EH (cell line): Measurements from ENCODE around the gene EIF4G3.
"Not testable (repeated sequence)": the region's sequence is repeated elsewhere in the genome, so short reads cannot be mapped to it uniquely, and the experiment has no call there.

Source experiments
- DNase-seq: peaks from one replicate; pipeline ENCODE4 v3.0.0-alpha.2; 2015; ENCODE audit warnings: low read depth

EIF4G3 gene

GRCh38 chr1:21188235-21188634 lies 11.5 kb upstream of the EIF4G3 start:
- no peak for DNase-seq

DNA sequence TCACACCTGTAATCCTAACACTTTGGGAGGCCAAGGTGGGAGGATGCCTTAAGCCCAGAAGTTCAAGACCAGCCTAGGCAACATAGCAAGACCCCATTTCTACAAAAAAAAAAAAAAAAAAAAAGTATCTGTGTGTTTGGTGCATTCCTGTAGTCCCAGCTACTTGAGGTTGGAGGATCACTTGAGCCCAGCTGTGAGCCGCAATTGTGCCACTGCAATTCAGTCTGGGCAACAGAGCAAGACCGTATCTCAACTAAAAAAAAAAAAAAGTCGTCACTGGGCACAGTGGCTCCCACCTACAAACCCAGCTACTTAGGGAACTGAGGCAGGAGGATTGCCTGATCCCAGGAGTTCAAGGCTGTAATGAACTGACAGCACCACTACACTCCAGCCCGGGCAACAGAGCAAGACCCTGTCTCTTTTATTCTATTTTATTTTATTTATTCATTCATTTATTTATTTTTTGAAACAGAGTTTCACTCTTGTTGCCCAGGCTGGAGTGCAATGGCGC lies 8.6 kb upstream of the EIF4G3 start:
- DNase-seq, result no peak

- DNase-seq, result no peak
Observed at GRCh38 chr1:21184276-21184675, 7.6 kb upstream of the EIF4G3 start.

GRCh38 chr1:21182181-21182731 lies 5.6 kb upstream of the EIF4G3 start:
- peak; percentile 29 for DNase-seq

DNA sequence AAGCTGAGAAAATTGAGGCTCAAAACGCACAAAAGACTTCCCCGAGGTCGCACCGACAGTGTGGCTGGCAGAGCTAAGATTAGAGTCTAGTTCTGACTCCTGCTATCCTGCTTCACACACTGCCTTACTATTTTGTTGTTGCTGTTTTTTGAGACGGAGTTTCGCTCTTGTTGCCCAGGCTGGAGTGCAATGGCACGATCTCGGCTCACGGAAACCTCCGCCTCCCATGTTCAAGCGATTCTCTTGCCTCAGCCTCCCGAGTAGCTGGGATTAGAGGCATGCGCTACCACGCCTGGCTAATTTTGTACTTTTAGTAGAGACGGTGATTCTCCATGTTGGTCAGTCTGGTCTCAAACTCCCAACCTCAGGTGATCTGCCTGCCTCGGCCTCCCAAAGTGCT lies 1.6 kb upstream of the EIF4G3 start:
- DNase-seq, result not testable (repeated sequence)

GRCh38 chr1:21175670-21176581 lies 771 bp downstream of the EIF4G3 start:
- peak; percentile 34 for DNase-seq

DNA sequence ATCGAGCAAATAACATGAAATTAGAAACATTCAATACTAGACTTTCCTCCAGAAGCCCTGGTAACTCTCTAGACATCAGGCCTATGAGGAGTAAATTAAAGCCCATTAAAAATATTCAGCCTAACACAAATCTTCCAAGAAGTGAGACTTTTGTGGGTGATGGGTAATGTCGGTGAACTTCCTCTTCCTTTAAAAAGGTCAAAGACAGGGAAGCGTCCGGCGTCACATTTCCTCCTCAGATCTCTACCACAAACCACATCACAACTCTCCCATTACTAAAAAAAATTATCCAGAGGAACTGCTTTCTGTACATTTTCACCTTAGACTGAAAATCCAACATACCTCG lies 1.4 kb downstream of the EIF4G3 start:
- peak; percentile 63 for DNase-seq

DNA sequence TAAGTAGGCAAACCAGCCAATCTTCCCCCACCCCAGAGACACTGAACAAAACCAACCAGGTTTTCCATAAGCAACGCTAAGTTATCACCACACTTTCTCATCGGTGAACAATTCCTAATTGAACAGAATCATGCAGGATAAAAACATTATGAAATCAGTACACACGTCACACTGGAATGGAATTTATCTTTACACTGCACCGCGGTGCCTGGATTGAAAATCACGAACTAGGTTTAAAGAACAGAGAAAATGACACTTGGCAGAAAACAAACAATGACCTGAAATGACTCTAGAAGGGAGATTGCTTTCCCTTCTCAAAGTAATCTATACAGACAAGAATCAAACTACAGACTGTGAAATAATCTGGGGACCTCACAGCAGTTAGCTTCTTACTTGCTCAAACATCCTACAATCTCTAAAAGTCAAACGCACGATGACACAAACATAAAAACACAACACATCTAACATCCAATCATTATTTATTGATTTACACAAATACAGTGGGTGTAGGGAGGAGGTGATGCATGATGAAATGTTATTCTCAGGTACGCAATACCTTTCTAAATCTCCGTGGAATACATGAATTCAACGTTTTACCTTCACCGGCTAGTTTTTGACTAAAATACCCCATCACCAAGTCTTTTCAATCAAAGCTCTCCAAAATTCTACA lies 1.9 kb downstream of the EIF4G3 start:
- DNase-seq, result peak; percentile 81

DNA sequence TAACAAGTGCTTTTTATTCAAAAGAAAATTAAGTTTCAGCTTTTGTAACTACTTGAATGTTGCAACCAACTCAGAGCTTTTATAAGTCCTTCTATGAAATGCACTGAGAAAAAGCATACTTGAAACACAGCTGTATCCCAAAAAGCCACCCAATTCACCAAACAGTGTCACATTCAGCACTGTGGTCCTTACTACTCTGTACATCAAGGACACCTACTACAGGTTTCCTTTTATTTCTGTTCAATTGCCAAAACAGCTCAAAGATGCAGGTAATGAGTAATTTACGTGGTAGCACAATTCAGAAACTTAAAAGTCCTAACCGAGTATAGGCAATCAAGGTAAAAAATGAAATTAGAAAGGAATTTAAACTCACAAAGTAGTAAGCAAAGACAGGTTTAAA lies 2.5 kb downstream of the EIF4G3 start:
- no peak for DNase-seq

DNA sequence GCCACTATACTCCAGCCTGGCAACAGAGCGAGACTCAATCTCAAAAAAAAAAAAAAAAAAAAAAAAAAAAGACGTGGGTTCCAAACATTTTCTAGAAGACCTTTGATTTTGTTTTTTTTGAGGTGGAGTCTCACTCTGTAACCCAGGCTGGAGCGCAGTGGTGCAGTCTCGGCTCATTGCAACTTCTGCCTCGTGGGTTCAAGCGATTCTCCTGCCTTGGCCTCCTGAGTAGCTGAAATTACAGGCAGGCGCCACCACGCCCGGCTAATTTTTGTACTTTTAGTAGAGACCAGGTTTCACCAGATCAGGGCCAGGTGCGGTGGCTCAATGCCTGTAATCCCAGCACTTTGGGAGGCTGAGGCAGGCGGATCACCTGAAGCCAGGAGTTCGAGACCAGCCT lies 3.6 kb downstream of the EIF4G3 start:
- not testable (repeated sequence) for DNase-seq

GRCh38 chr1:21170837-21171236 lies 5.9 kb downstream of the EIF4G3 start:
- DNase-seq, result peak; percentile 84

- no peak for DNase-seq
Observed at GRCh38 chr1:21168444-21168843, 8.3 kb downstream of the EIF4G3 start.

GRCh38 chr1:21165646-21166045 lies 11.1 kb downstream of the EIF4G3 start:
- peak; percentile 49 for DNase-seq

- DNase-seq, result no peak
Observed at GRCh38 chr1:21165076-21165475, 11.6 kb downstream of the EIF4G3 start.

- DNase-seq, result no peak
Observed at GRCh38 chr1:21164266-21164665, 12.4 kb downstream of the EIF4G3 start.

DNA sequence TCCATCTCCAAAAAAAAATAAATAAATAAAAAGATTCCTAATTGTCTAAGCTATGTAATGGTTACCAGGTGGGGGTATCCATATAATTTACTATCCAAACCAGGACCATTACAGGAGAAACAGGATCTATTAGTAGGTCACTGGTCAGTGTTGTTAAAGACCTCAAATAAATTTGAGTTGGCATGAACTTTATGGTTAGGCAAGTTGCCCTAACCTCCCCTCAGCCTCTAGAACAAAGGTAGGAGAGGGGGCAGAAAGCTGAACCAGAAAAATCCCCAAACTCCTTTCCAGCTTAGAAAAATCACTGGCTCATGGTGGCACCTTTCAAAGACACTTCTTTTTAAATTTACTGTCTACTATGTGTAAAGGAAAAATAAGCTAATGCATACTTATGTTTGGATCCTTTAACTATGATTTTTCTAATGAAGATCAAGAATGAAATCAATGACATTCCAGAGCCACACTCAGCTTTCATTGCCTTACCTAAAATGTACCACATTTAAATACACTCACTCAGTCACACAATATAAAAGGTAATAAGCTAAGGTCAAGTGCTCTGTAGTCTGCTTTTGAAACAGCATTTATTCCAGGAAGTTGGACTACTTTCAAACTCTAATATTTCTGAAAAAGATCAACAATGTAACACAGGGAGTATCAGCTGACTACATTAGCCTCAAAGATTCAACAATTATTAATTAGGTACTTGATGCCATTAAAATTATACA lies 13.8 kb downstream of the EIF4G3 start:
- DNase-seq, result no peak

GRCh38 chr1:21161842-21162241 lies 14.9 kb downstream of the EIF4G3 start:
- DNase-seq, result no peak

DNA sequence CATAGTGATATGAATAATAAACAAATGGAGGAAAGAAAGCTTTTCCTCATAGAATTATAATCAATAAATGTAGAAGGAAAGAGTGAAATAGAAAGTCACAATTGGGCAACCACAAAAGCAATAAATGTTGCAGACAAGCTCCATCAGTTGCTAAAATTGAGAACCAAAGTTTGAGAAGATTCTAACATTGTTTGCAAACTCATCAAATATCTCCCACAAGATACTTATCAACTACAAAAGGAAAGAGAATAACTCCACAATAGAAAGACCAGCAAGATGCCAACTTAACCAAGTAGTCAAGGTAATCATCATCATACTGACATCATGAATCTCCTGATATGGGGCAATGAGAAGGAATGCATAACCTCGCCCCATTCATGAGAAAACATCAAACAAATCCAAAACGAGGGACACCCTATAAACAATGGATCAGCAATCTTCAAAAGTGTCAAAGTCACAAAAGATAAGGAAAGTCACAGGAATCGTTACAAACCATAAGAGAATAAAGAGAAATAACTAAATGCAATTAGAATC lies 16.4 kb downstream of the EIF4G3 start:
- no peak for DNase-seq

GRCh38 chr1:21157868-21158267 lies 18.8 kb downstream of the EIF4G3 start:
- no peak for DNase-seq

DNA sequence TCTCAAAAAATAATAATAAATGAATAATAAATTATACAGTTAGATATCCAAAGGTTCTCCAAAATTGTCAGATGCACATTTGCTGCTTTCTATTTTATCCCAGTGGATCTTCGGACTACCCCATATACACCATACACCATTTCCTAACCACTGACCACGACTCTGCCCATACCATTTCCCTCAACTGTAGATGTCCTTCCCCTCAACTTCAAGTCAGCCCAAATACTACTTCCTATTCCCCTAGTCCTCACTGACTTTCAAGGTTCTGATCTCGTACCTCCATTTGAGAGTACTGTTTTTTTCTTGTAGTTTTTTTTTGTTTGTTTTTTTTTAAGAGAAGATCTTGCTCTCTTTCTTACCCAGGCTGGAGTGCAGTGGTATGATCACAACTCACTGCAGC lies 19.6 kb downstream of the EIF4G3 start:
- DNase-seq, result no peak

DNA sequence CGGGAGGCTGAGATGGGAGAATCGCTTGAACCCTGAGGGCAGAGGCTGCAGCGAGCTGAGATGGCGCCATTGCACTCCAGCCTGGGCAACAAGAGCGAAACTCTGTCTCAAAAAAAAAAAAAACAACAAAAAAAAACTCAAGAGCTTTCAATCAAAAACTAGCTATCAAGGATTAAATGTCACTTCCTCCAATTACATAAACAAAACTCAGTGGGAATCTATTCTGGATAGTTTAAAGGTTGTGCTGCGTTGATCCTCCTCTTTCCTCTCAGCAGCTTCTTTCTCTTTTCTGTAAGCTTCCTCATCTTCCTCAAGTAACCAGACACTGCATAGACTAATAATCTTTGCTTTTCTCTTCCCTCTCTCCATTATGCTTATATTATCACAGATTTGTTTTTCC lies 20.7 kb downstream of the EIF4G3 start:
- DNase-seq, result no peak

- no peak for DNase-seq
Observed at GRCh38 chr1:21154717-21155116, 22.0 kb downstream of the EIF4G3 start.
